Measurements from ENCODE around the gene RAB34. TPM values are rescaled to one million over a fixed set of nuclear protein-coding genes. Genes with fewer than 3 reads are reported as not detected.

The RAB34 gene
- total and polyA plus RNA-seq, 9 of the 15 experiments (the other 6 are each of a cell fraction or from before 2014, with no cell fraction given), result 0.07 to 3.8 (median 0.46) TPM; not detected in 1

- TF ChIP-seq TCF3 (CRISPR knock-in tag; IDR thresholded peaks at IDR 0.05) (peak; percentile 24; the same call in 1 of the 2 replicates), CCNT2 (IDR thresholded peaks at IDR 0.05; ENCODE audit: borderline replicate concordance, extremely low read depth, insufficient read length, low read depth, low read length) (peak; percentile 44), CXXC5 (CRISPR knock-in tag; IDR thresholded peaks at IDR 0.05) (no peak), ZNF644 (tag; IDR thresholded peaks at IDR 0.05; ENCODE audit: low read depth) (no peak), ZNF395 (CRISPR knock-in tag; IDR thresholded peaks at IDR 0.05) (no peak), ATF3 (IDR thresholded peaks at IDR 0.05) (peak; percentile 90), ATF3 (CRISPR knock-in tag; conservative IDR thresholded peaks at IDR 0.05) (peak; percentile 80), USF2 (CRISPR knock-in tag; IDR thresholded peaks at IDR 0.05) (no peak), PTTG1 (tag; IDR thresholded peaks at IDR 0.05; ENCODE audit: low read depth) (no peak), ZNF512 (tag; IDR thresholded peaks at IDR 0.05) (no peak), GATAD2B (IDR thresholded peaks at IDR 0.05; ENCODE audit: borderline replicate concordance) (0 out of 2 replicates have a peak, but pooled peaks have one; percentile 32), DMBX1 (CRISPR knock-in tag; IDR thresholded peaks at IDR 0.05; ENCODE audit: borderline replicate concordance) (no peak), THRAP3 (IDR thresholded peaks at IDR 0.05; ENCODE audit: borderline replicate concordance) (no peak), TSHZ1 (CRISPR knock-in tag; IDR thresholded peaks at IDR 0.05) (no peak), ATF7 (IDR thresholded peaks at IDR 0.05) (peak; percentile 83), FOXM1 (IDR thresholded peaks at IDR 0.05; ENCODE audit: low read depth) (peak; percentile 15; the same call in 1 of the 2 replicates), FOXM1 (CRISPR knock-in tag; IDR thresholded peaks at IDR 0.05; ENCODE audit: low read depth) (no peak), HDAC1 (IDR thresholded peaks at IDR 0.05) (peak in 1 of 2 experiments; percentile 33; a peak in 1 of 4 replicates)
These were observed 17.6 kb upstream of the RAB34 start (continued) for GRCh38 chr17:28735242-28735722.
